ENCODE measurements around the gene RNU6-1.

- no peak for TF ChIP-seq EZH2 (IDR thresholded peaks at IDR 0.05; ENCODE audit: insufficient read depth, poor library complexity, severe bottlenecking)
- TF ChIP-seq EZH2phosphoT487 (IDR thresholded peaks at IDR 0.05; ENCODE audit: insufficient read depth, low read depth) = no peak
Observed at GRCh38 chr15:67885861-67886260, 46.0 kb upstream of the RNU6-1 start.
